Measurements from ENCODE around the gene ITPR2.

ITPR2 gene

GRCh38 chr12:26740348-26740747 lies 92.6 kb downstream of the ITPR2 start:
- H3K4me3 ChIP-seq (replicated peaks; ENCODE audit: low read depth, low read length): no peak overlapping the region
- TF ChIP-seq, protein P1, sequence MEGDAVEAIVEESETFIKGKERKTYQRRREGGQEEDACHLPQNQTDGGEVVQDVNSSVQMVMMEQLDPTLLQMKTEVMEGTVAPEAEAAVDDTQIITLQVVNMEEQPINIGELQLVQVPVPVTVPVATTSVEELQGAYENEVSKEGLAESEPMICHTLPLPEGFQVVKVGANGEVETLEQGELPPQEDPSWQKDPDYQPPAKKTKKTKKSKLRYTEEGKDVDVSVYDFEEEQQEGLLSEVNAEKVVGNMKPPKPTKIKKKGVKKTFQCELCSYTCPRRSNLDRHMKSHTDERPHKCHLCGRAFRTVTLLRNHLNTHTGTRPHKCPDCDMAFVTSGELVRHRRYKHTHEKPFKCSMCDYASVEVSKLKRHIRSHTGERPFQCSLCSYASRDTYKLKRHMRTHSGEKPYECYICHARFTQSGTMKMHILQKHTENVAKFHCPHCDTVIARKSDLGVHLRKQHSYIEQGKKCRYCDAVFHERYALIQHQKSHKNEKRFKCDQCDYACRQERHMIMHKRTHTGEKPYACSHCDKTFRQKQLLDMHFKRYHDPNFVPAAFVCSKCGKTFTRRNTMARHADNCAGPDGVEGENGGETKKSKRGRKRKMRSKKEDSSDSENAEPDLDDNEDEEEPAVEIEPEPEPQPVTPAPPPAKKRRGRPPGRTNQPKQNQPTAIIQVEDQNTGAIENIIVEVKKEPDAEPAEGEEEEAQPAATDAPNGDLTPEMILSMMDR (IDR thresholded peaks at IDR 0.05; ENCODE audit: low read depth, low read length, missing control alignments): no peak
- DNase-seq (ENCODE audit: extremely low read depth, low read depth): no peak

DNA sequence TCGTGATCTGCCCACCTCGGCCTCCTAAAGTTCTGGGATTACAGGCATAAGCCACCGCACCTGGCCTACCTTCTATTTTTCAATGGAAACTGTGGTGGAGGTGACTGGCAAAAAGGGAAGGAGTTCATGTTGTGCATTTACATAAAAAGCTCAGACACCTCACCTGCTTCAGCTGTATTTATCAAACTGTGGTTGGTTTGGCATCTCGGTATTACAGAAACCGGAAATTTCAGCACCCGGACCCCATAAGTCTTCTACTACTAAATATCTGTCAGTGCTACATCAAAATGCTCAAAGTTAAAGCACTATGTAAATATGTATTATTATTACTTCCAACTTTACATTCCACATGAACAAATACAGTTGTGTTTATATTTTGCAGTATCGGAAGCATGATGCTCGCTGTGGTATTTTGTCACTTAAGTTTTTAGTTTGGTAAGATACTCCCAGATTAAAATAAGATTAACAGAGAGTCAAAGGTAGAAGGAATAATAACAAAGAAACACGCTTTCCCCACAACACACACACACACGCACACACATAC lies 95.4 kb downstream of the ITPR2 start:
- no peak for DNase-seq (ENCODE audit: extremely low read depth, low read depth)
- H3K4me3 ChIP-seq (replicated peaks; ENCODE audit: low read depth, low read length): no peak overlapping the region
- TF ChIP-seq, protein P1 (IDR thresholded peaks at IDR 0.05; ENCODE audit: low read depth, low read length, missing control alignments): no peak

DNA sequence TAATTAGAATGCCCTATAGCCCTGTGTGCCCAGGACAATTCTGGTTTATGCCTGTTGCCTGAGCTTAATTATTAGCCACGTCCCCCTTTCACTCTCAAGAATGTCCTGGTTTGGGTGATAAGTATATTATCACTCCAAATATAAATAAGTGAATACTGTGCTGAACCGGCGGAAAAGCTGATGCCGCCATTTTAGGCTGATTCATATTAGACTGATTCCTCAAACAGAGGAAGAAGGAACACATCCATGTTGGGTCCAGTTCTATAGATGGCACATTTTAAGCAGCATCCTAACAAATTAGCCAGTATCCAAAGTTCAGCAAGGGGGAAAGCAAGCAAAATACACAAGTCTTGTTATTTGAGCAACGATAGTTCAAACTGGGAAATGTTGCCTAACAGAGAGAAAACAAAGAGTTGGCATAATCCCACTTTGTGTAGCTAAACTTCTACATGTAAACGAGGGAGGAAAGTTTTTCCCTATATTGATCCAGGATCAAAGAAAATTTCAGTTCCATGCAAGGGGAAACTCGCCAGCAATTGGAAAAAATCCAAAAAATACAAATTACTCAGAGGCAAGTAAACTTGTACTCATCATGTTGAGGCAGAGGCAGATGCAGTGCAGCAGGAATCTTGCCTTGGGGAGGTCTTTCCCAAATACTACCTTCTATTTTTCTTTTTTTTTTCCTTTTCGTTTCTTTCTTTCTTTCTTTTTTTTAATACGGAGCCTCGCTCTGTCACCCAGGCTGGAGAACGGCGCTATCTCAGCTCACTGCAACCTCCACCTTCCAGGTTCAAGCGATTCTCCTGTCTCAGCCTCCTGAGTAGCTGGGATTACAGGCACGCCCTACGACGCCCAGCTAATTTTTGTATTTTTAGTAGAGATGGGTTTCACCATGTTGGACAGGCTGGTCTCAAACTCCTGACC lies 96.2 kb downstream of the ITPR2 start:
- H3K4me3 ChIP-seq (replicated peaks; ENCODE audit: low read depth, low read length): no peak overlapping the region
- DNase-seq (ENCODE audit: extremely low read depth, low read depth): no peak
- TF ChIP-seq, protein P1 (IDR thresholded peaks at IDR 0.05; ENCODE audit: low read depth, low read length, missing control alignments): no peak

GRCh38 chr12:26735249-26735639 lies 97.8 kb downstream of the ITPR2 start:
- TF ChIP-seq, protein P1 (IDR thresholded peaks at IDR 0.05; ENCODE audit: low read depth, low read length, missing control alignments): no peak
- DNase-seq (ENCODE audit: extremely low read depth, low read depth): no peak
- no peak overlapping the region for H3K4me3 ChIP-seq (replicated peaks; ENCODE audit: low read depth, low read length)

DNA sequence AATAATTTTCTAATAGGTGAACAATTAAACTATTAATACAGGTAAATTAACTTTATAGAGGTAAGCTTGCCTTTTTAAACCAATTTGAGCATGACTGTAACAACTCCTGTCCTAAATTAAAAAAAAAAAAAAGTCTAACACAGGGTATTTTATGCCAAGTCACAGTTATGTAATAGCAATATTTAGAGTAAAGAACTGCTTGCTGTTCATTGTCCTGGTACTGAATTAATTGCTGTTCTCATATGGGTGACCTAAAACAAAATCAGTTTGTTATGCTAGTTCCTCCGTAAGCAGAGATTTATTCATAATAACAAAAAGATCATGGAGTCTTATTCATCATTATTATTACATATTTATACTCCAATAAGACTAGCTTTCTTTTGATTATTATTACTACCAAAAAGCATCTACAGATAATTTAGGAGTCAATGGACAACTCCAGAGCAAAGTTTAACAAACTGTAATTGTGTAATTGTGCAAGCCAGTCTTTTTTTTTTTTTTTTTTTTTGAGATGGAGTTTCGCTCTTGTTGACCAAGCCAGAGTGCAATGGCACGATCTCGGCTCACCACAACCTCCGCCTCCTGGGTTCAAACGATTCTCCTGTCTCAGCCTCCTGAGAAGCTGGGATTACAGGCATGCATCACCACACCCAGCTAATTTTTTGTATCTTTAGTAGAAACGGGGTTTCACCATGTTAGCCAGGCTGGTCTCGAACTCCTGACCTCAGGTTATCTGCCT lies 98.3 kb downstream of the ITPR2 start:
- DNase-seq (ENCODE audit: extremely low read depth, low read depth): no peak
- H3K4me3 ChIP-seq (replicated peaks; ENCODE audit: low read depth, low read length): no peak overlapping the region
- TF ChIP-seq, protein P1 (IDR thresholded peaks at IDR 0.05; ENCODE audit: low read depth, low read length, missing control alignments): no peak

- DNase-seq (ENCODE audit: extremely low read depth, low read depth): no peak
- TF ChIP-seq, protein P1 (IDR thresholded peaks at IDR 0.05; ENCODE audit: low read depth, low read length, missing control alignments): no peak
- no peak overlapping the region for H3K4me3 ChIP-seq (replicated peaks; ENCODE audit: low read depth, low read length)
These were observed 100.7 kb downstream of the ITPR2 start for GRCh38 chr12:26732005-26732908.

Measured in HFF-Myc (cell line).